Caco-2 (cell line): Measurements from ENCODE around the gene CEPT1. TPM values are rescaled to one million over a fixed set of nuclear protein-coding genes. Genes with fewer than 3 reads are reported as not detected.

ENCODE experiments used
- BruUV-seq: library from RNA; stranded (reverse); fragments of 400-500 nt; replicated peaks from 2 replicates; lab custom pipeline; 2021; lab: Mats Ljungman, UMichigan
- CTCF ChIA-PET: fragments of 300-600 bp; sonication (Branson Sonifier 250); formaldehyde crosslinking; loops from one replicate; lab custom pipeline; 2022; ENCODE audit warnings: antibody characterized with exemption; lab: Charles Lee
- POLR2A ChIA-PET: fragments of 300-600 bp; sonication (Branson Sonifier 250); formaldehyde crosslinking; loops from one replicate; lab custom pipeline; 2022; ENCODE audit warnings: antibody characterized with exemption; lab: Charles Lee
- DNase-seq, 2 experiments: peaks; one replicate each; pipeline versions ENCODE4 v3.0.0 to v3.0.0-alpha.2; 2020 to 2022
- H3K27me3 ChIP-seq: replicated peaks from 2 replicates; pipeline ENCODE4 v1.6.0; 2011; ENCODE audit warnings: low read length; ENCODE audit not compliant: control insufficient read depth, insufficient read depth
- H3K36me3 ChIP-seq: 2 replicates; pipeline ENCODE4 v1.5.1; 2011; ENCODE audit warnings: low read length; ENCODE audit not compliant: control insufficient read depth, insufficient read depth
- H3K4me1 ChIP-seq: fragments of 250-450 bp; sonication (Bioruptor Pico); 2 replicates; pipeline ENCODE4 v1.5.1; 2020; ENCODE audit warnings: mild to moderate bottlenecking
- H3K4me3 ChIP-seq: 2 replicates; pipeline ENCODE4 v1.5.1; 2011; ENCODE audit warnings: low read depth, mild to moderate bottlenecking, control low read depth, low read length
- H3K9me3 ChIP-seq: fragments of 250-450 bp; sonication (Bioruptor Pico); 2 replicates; pipeline ENCODE4 v1.5.1; 2020; ENCODE audit warnings: mild to moderate bottlenecking, moderate library complexity
- H3K27ac Mint-ChIP-seq: one replicate; pipeline ENCODE4 v1.8.0; 2022; ENCODE audit warnings: mixed read lengths; ENCODE audit not compliant: unreplicated experiment
- H3K27me3 Mint-ChIP-seq: one replicate; pipeline ENCODE4 v1.8.0; 2022; ENCODE audit warnings: mixed read lengths; ENCODE audit not compliant: insufficient read depth, unreplicated experiment
- H3K36me3 Mint-ChIP-seq: one replicate; pipeline ENCODE4 v1.8.0; 2022; ENCODE audit warnings: mild to moderate bottlenecking, mixed read lengths; ENCODE audit not compliant: insufficient read depth, unreplicated experiment
- H3K4me1 Mint-ChIP-seq: one replicate; pipeline ENCODE4 v1.8.0; 2022; ENCODE audit warnings: low read depth, mixed read lengths; ENCODE audit not compliant: unreplicated experiment
- H3K4me3 Mint-ChIP-seq: one replicate; pipeline ENCODE4 v1.8.0; 2022; ENCODE audit warnings: mild to moderate bottlenecking, moderate library complexity, mixed read lengths; ENCODE audit not compliant: unreplicated experiment
- H3K9me3 Mint-ChIP-seq: one replicate; pipeline ENCODE4 v1.8.0; 2022; ENCODE audit warnings: mixed read lengths; ENCODE audit not compliant: unreplicated experiment
- CTCF ChIP-seq, 2 experiments: fragments of 200-600 bp in 1 of 2; IDR thresholded peaks; 1 replicate in 1 of 2; 2 replicates in 1 of 2; pipeline versions ENCODE4 v1.5.1 to v1.8.0; 2011 to 2022; ENCODE audit warnings: antibody characterized with exemption in 1 of 2, control low read depth in 1 of 2, inconsistent platforms in 1 of 2, low read depth in 1 of 2, low read length in 1 of 2, mild to moderate bottlenecking in 1 of 2, moderate library complexity in 1 of 2; ENCODE audit not compliant: insufficient read depth in 1 of 2, severe bottlenecking in 1 of 2, unreplicated experiment in 1 of 2
- intact Hi-C: fragments of 100-400 bp; cut with micrococcal nuclease; formaldehyde crosslinking; loops from one replicate; pipeline ENCODE4 v1.10.0; 2022; ENCODE audit not compliant: unreplicated experiment
- total RNA-seq: library from RNA; stranded (reverse); gene quantifications from 2 replicates; pipeline ENCODE4 v1.2.3, GENCODE V29; 2022

The CEPT1 gene
- total RNA-seq, 1 experiment from 2014 or later, result 17.3 TPM

- POLR2A ChIA-PET, result interaction anchor here (0.6 kb wide), 1 partner anchor 679 kb away, joined by 3 read pairs; no protein-coding TSS in a partner anchor
- no peaks in the 10 kb centered on the region for H3K27me3 Mint-ChIP-seq
- Histone ChIP-seq H3K4me3 (no peak overlapping the region), H3K4me1 (peaks cover 38% of the 10 kb centered on the region), H3K36me3 (peaks cover 3% of the 10 kb centered on the region; the same call in 1 of the 2 replicates), H3K9me3 (no peaks in the 10 kb centered on the region), H3K27me3 (no peaks in the 10 kb centered on the region)
- BruUV-seq, result no TSS peak
- peak overlapping the region; percentile 58 for H3K27ac Mint-ChIP-seq
- no peak overlapping the region for H3K4me3 Mint-ChIP-seq
- H3K4me1 Mint-ChIP-seq, result peaks cover 22% of the 10 kb centered on the region
- peak; percentile 53 to 61 for DNase-seq
- H3K9me3 Mint-ChIP-seq, result no peaks in the 10 kb centered on the region
- intact Hi-C loops, result no loop called here
- peaks cover 38% of the 10 kb centered on the region for H3K36me3 Mint-ChIP-seq
- TF ChIP-seq CTCF (IDR thresholded peaks at IDR 0.05; ENCODE audit: insufficient read depth in 1 of 2, low read depth in 1 of 2, low read length in 1 of 2, severe bottlenecking in 1 of 2, unreplicated experiment in 1 of 2), result no peak
- CTCF ChIA-PET, result interaction anchor here (1.4 kb wide), 2 partner anchors 12 to 155 kb away, joined by 5 to 6 read pairs; no protein-coding TSS in a partner anchor
Measured at GRCh38 chr1:111190931-111191451, 51.0 kb downstream of the CEPT1 start.

GRCh38 chr1:111191496-111191895 lies 51.5 kb downstream of the CEPT1 start:
- intact Hi-C loops, result no loop called here
- H3K36me3 Mint-ChIP-seq, result peaks cover 42% of the 10 kb centered on the region
- no peak overlapping the region for H3K4me3 Mint-ChIP-seq

GRCh38 chr1:111192074-111192473 lies 52.1 kb downstream of the CEPT1 start:
- BruUV-seq, result no TSS peak
- Mint-ChIP-seq H3K27ac (peak overlapping the region; percentile 84), H3K27me3 (no peaks in the 10 kb centered on the region), H3K4me1 (peaks cover 26% of the 10 kb centered on the region), H3K9me3 (no peaks in the 10 kb centered on the region), H3K4me3 (no peak overlapping the region), H3K36me3 (peaks cover 42% of the 10 kb centered on the region)
- Histone ChIP-seq H3K4me3 (no peak overlapping the region), H3K27me3 (no peaks in the 10 kb centered on the region), H3K4me1 (peaks cover 38% of the 10 kb centered on the region), H3K9me3 (no peaks in the 10 kb centered on the region), H3K36me3 (peaks cover 3% of the 10 kb centered on the region; the same call in 1 of the 2 replicates)
- intact Hi-C loops, result no loop called here
- CTCF ChIA-PET, result interaction anchor here (1.4 kb wide), 1 partner anchor 10 kb away, joined by 6 read pairs; no protein-coding TSS in a partner anchor
- no peak for TF ChIP-seq CTCF (IDR thresholded peaks at IDR 0.05; ENCODE audit: insufficient read depth in 1 of 2, low read depth in 1 of 2, low read length in 1 of 2, severe bottlenecking in 1 of 2, unreplicated experiment in 1 of 2)
- POLR2A ChIA-PET, result no interaction called here
- DNase-seq, result no peak

More at GRCh38 chr1:111191496-111191895, 51.5 kb downstream of the CEPT1 start:
- H3K27ac Mint-ChIP-seq, result peak overlapping the region; percentile 84
- no peaks in the 10 kb centered on the region for H3K27me3 Mint-ChIP-seq
- Histone ChIP-seq H3K4me1 (peaks cover 38% of the 10 kb centered on the region), H3K9me3 (no peaks in the 10 kb centered on the region), H3K4me3 (no peak overlapping the region), H3K36me3 (peaks cover 3% of the 10 kb centered on the region; the same call in 1 of the 2 replicates), H3K27me3 (no peaks in the 10 kb centered on the region)
- no peak for TF ChIP-seq CTCF (IDR thresholded peaks at IDR 0.05; ENCODE audit: insufficient read depth in 1 of 2, low read depth in 1 of 2, low read length in 1 of 2, severe bottlenecking in 1 of 2, unreplicated experiment in 1 of 2)
- no TSS peak for BruUV-seq
- POLR2A ChIA-PET, result interaction anchor here (0.6 kb wide), 1 partner anchor 679 kb away, joined by 3 read pairs; no protein-coding TSS in a partner anchor
- CTCF ChIA-PET, result interaction anchor here (1.4 kb wide), 2 partner anchors 11 to 154 kb away, joined by 5 to 6 read pairs; no protein-coding TSS in a partner anchor
- no peaks in the 10 kb centered on the region for H3K9me3 Mint-ChIP-seq
- no peak for DNase-seq
- peaks cover 26% of the 10 kb centered on the region for H3K4me1 Mint-ChIP-seq
